Activated CD4-positive, CD25-positive, alpha-beta regulatory T cell treated with anti-CD3 and anti-CD28 coated beads, Interleukin-2, amount 50 U/mL, for 16 hours (primary cell): ENCODE results near the gene ILK.

ENCODE experiments used
- DNase-seq: peaks from one replicate; pipeline ENCODE4 v3.0.0-alpha.2; 2020; ENCODE audit warnings: low read depth, low spot score

ILK gene

GRCh38 chr11:6656936-6657335 is 53.4 kb downstream of the ILK start:
- no peak for DNase-seq

GRCh38 chr11:6657346-6657745 is 53.8 kb downstream of the ILK start:
- DNase-seq, result no peak

GRCh38 chr11:6658647-6659046 is 55.1 kb downstream of the ILK start:
- DNase-seq, result no peak
